Measurements from ENCODE around the gene APBA3. TPM values are rescaled to one million over a fixed set of nuclear protein-coding genes. Genes with fewer than 3 reads are reported as not detected.

Gene APBA3
- total RNA-seq, 1 experiment from 2014 or later, result 34.0 TPM

DNA sequence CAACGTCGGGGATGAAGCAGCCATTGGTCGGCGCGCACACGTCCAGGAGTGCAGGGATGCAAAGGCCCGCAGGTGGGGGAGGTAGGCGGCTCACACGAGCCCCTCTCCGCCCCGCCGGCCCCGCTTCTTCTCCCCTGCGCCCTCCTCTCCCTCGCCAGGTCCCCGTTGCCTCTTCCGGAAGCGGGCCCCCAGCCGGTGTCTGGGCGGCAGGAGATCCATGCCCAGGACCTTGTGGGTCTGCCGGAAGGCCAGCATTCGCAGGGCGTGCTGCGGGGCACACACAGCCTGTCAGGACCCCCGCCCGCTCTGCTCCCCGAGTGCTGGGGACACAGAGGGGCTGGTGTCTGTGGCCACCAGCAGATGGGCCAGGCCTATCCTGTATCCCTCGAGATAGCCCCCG is 44.4 kb upstream of the APBA3 start:
- in situ Hi-C loops (cut with HindIII; ENCODE audit: low pct_unique_long_range_greater_than_20kb, low sequenced_read_pairs) (no loop called here), intact Hi-C loops (cut with micrococcal nuclease; ENCODE audit: unreplicated experiment) (no loop called here)
- BruUV-seq (replicated peaks), result no TSS peak
- Histone ChIP-seq H3K4me3 (ENCODE audit: low read depth in 2 of 2, low read length in 2 of 2) (no peak overlapping the region), H3K9me3 (ENCODE audit: control insufficient read depth, insufficient read depth, low read depth, low read length) (no peaks in the 10 kb centered on the region), H3K4me1 (ENCODE audit: control insufficient read depth, insufficient read depth, low read length) (no peaks in the 10 kb centered on the region), H3K27ac (ENCODE audit: low read length) (no peak overlapping the region), H3K36me3 (ENCODE audit: control insufficient read depth, insufficient read depth, low read length) (no peaks in the 10 kb centered on the region), H3K27me3 (ENCODE audit: control insufficient read depth, insufficient read depth, low read length) (no peaks in the 10 kb centered on the region)
- TF ChIP-seq, protein P1, sequence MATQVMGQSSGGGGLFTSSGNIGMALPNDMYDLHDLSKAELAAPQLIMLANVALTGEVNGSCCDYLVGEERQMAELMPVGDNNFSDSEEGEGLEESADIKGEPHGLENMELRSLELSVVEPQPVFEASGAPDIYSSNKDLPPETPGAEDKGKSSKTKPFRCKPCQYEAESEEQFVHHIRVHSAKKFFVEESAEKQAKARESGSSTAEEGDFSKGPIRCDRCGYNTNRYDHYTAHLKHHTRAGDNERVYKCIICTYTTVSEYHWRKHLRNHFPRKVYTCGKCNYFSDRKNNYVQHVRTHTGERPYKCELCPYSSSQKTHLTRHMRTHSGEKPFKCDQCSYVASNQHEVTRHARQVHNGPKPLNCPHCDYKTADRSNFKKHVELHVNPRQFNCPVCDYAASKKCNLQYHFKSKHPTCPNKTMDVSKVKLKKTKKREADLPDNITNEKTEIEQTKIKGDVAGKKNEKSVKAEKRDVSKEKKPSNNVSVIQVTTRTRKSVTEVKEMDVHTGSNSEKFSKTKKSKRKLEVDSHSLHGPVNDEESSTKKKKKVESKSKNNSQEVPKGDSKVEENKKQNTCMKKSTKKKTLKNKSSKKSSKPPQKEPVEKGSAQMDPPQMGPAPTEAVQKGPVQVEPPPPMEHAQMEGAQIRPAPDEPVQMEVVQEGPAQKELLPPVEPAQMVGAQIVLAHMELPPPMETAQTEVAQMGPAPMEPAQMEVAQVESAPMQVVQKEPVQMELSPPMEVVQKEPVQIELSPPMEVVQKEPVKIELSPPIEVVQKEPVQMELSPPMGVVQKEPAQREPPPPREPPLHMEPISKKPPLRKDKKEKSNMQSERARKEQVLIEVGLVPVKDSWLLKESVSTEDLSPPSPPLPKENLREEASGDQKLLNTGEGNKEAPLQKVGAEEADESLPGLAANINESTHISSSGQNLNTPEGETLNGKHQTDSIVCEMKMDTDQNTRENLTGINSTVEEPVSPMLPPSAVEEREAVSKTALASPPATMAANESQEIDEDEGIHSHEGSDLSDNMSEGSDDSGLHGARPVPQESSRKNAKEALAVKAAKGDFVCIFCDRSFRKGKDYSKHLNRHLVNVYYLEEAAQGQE (IDR thresholded peaks at IDR 0.05; ENCODE audit: insufficient read depth in 1 of 2, low read depth in 2 of 2, low read length in 1 of 2), result no peak
- no peak for TF ChIP-seq SIN3A (IDR thresholded peaks at IDR 0.05; ENCODE audit: borderline replicate concordance, insufficient read depth, low read depth, low read length)
- TF ChIP-seq TCF7L2 (IDR thresholded peaks at IDR 0.05; ENCODE audit: low read depth, low read length), result no peak
- ATAC-seq (no peak), DNase-seq (ENCODE audit: low read depth, low spot score) (no peak)
- POLR2A ChIA-PET, result no interaction called here
- CTCF ChIA-PET, result no interaction called here

DNA sequence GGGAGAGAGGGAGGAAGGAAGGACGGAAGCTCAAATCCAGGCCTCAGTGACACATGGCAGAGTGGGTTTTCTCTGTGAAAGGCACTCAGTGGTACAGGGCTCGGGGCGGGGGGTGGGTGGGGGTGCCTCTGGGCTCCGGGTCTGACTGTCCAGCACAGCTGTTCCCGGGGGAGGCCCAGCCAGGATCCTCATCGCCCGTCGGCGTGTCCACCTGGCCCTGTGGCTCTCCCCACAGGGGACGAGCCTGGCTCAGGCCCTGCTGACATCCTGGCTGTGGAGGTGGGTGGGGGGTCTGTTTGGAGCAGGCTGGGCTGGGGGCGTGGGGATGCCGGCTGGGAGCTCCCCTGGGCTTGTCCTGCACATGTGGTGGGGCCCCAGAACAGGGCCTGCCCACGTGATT is 42.9 kb upstream of the APBA3 start:
- ATAC-seq, result no peak
- Histone ChIP-seq H3K4me3 (ENCODE audit: low read depth in 2 of 2, low read length in 2 of 2) (no peak overlapping the region), H3K27me3 (ENCODE audit: control insufficient read depth, insufficient read depth, low read length) (no peaks in the 10 kb centered on the region), H3K27ac (ENCODE audit: low read length) (no peak overlapping the region), H3K9me3 (ENCODE audit: control insufficient read depth, insufficient read depth, low read depth, low read length) (no peaks in the 10 kb centered on the region), H3K4me1 (ENCODE audit: control insufficient read depth, insufficient read depth, low read length) (no peaks in the 10 kb centered on the region), H3K36me3 (ENCODE audit: control insufficient read depth, insufficient read depth, low read length) (no peaks in the 10 kb centered on the region)
- CTCF ChIA-PET, result no interaction called here
- no TSS peak for BruUV-seq (replicated peaks)
- in situ Hi-C loops (cut with HindIII; ENCODE audit: low pct_unique_long_range_greater_than_20kb, low sequenced_read_pairs), result no loop called here
- POLR2A ChIA-PET, result no interaction called here
- TF ChIP-seq, protein P2, sequence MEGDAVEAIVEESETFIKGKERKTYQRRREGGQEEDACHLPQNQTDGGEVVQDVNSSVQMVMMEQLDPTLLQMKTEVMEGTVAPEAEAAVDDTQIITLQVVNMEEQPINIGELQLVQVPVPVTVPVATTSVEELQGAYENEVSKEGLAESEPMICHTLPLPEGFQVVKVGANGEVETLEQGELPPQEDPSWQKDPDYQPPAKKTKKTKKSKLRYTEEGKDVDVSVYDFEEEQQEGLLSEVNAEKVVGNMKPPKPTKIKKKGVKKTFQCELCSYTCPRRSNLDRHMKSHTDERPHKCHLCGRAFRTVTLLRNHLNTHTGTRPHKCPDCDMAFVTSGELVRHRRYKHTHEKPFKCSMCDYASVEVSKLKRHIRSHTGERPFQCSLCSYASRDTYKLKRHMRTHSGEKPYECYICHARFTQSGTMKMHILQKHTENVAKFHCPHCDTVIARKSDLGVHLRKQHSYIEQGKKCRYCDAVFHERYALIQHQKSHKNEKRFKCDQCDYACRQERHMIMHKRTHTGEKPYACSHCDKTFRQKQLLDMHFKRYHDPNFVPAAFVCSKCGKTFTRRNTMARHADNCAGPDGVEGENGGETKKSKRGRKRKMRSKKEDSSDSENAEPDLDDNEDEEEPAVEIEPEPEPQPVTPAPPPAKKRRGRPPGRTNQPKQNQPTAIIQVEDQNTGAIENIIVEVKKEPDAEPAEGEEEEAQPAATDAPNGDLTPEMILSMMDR (IDR thresholded peaks at IDR 0.05), result no peak
- no peak for TF ChIP-seq SIN3A (IDR thresholded peaks at IDR 0.05; ENCODE audit: borderline replicate concordance, insufficient read depth, low read depth, low read length)
- TF ChIP-seq TCF7L2 (IDR thresholded peaks at IDR 0.05; ENCODE audit: low read depth, low read length), result no peak
- DNase-seq (ENCODE audit: low read depth, low spot score), result no peak
- intact Hi-C loops (cut with micrococcal nuclease; ENCODE audit: unreplicated experiment), result no loop called here

DNA sequence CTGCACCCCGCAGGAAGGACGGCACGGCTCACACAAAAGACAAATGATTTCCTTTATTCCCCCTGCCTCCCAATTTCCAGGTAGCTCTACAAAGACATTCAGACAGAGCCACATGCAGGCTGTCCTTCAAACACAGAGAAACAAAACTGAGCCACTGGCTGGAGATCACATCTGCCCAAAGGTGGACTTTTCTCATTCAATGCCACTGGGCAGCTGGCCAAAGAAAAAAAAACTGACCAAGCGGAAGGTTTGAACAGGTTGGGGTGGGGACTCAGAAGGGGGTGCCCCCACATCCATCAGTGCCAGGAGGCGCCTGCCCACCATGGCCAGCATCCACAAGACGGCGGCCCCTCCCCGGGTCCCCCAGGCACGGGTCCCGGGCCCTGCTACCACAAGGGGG is 42.5 kb upstream of the APBA3 start:
- no peaks in the 10 kb centered on the region for H3K4me1 ChIP-seq (ENCODE audit: control insufficient read depth, insufficient read depth, low read length)
- intact Hi-C loops (cut with micrococcal nuclease; ENCODE audit: unreplicated experiment), result no loop called here
- TF ChIP-seq, protein P1 (IDR thresholded peaks at IDR 0.05; ENCODE audit: insufficient read depth in 1 of 2, low read depth in 2 of 2, low read length in 1 of 2), result no peak
- TF ChIP-seq POLR2AphosphoS5 (IDR thresholded peaks at IDR 0.05; ENCODE audit: low read depth, low read length), result no peak
- TF ChIP-seq SIN3A (IDR thresholded peaks at IDR 0.05; ENCODE audit: borderline replicate concordance, insufficient read depth, low read depth, low read length), result no peak
- no peak for TF ChIP-seq TCF7L2 (IDR thresholded peaks at IDR 0.05; ENCODE audit: low read depth, low read length)
- TF ChIP-seq, protein P2 (IDR thresholded peaks at IDR 0.05), result no peak
- DNase-seq (ENCODE audit: low read depth, low spot score) (no peak), ATAC-seq (no peak)
- H3K4me3 ChIP-seq (ENCODE audit: low read depth in 2 of 2, low read length in 2 of 2), result no peak overlapping the region
- H3K9me3 ChIP-seq (ENCODE audit: control insufficient read depth, insufficient read depth, low read depth, low read length), result no peaks in the 10 kb centered on the region
- no peak overlapping the region for H3K27ac ChIP-seq (ENCODE audit: low read length)
- ChIA-PET CTCF (no interaction called here), POLR2A (no interaction called here)
- in situ Hi-C loops (cut with HindIII; ENCODE audit: low pct_unique_long_range_greater_than_20kb, low sequenced_read_pairs), result no loop called here
- no peaks in the 10 kb centered on the region for H3K27me3 ChIP-seq (ENCODE audit: control insufficient read depth, insufficient read depth, low read length)
- H3K36me3 ChIP-seq (ENCODE audit: control insufficient read depth, insufficient read depth, low read length), result no peaks in the 10 kb centered on the region
- no TSS peak for BruUV-seq (replicated peaks)

Measured in Panc1 (cell line).